GM12878 (cell line): Measurements from ENCODE around the gene RNASE12. TPM values are rescaled to one million over a fixed set of nuclear protein-coding genes. Genes with fewer than 3 reads are reported as not detected.

ENCODE experiments used
- ATAC-seq: fragments of 200-7000 bp; cut with Tn5 transposase; 3 replicates; pipeline ENCODE4 v1.9.1; 2020; ENCODE audit warnings: mild to moderate bottlenecking, moderate library complexity
- BruUV-seq: library from RNA; stranded (reverse); fragments of 400-500 nt; replicated peaks from 2 replicates; lab custom pipeline; 2021; lab: Mats Ljungman, UMichigan
- CTCF ChIA-PET: fragments of 300-600 bp; sonication (Branson Sonifier 250); formaldehyde crosslinking; extraction: SDS; loops from one replicate; lab custom pipeline; 2021; ENCODE audit warnings: inconsistent platforms; lab: Yijun Ruan, JAX
- POLR2A ChIA-PET: fragments of 350-600 bp; formaldehyde crosslinking; extraction: SDS; loops from one replicate; lab custom pipeline; 2021; ENCODE audit warnings: inconsistent platforms; lab: Charles Lee
- RAD21 ChIA-PET: fragments of 300-600 bp; sonication (Branson Sonifier 250); formaldehyde crosslinking; loops from one replicate; lab custom pipeline; 2023; ENCODE audit warnings: antibody characterized with exemption; ENCODE audit not compliant: unreplicated experiment; lab: Charles Lee
- SMC1A ChIA-PET: fragments of 300-600 bp; sonication (Branson Sonifier 250); formaldehyde crosslinking; loops from one replicate; lab custom pipeline; 2023; ENCODE audit not compliant: unreplicated experiment, uncharacterized antibody; lab: Charles Lee
- DNase-seq: peaks from one replicate; pipeline ENCODE4 v3.0.0-alpha.2; 2011; ENCODE audit warnings: low read depth, low spot score
- FAIRE-seq: peaks from 3 replicates; lab custom pipeline; 2011; peaks lifted over from hg19 to GRCh38; lab: Jason Lieb, UNC
- H2AFZ ChIP-seq: 2 replicates; pipeline ENCODE4 v1.6.0; 2011; ENCODE audit warnings: low read depth, low read length, control low read depth; ENCODE audit not compliant: control insufficient read depth
- H3K27ac ChIP-seq: 2 replicates; pipeline ENCODE4 v1.5.1; 2011; ENCODE audit warnings: control low read depth; ENCODE audit not compliant: control insufficient read depth, insufficient read depth
- H3K27me3 ChIP-seq, 2 experiments: replicated peaks in 1 of 2; 2 replicates each; pipeline versions ENCODE4 v1.6.0 to v1.6.1; 2011; ENCODE audit warnings: low read length in 1 of 2; ENCODE audit not compliant: control insufficient read depth in 2 of 2, insufficient read depth in 2 of 2
- H3K36me3 ChIP-seq, 2 experiments: 2 replicates each; pipeline ENCODE4 v1.5.1; 2011; ENCODE audit warnings: low read length in 1 of 2; ENCODE audit not compliant: control insufficient read depth in 2 of 2, insufficient read depth in 2 of 2
- H3K4me1 ChIP-seq: 2 replicates; pipeline ENCODE4 v1.6.1; 2011; ENCODE audit warnings: mild to moderate bottlenecking, low read length, moderate library complexity, mixed read lengths; ENCODE audit not compliant: control insufficient read depth, insufficient read depth
- H3K4me2 ChIP-seq: 2 replicates; pipeline ENCODE4 v1.6.0; 2011; ENCODE audit warnings: control low read depth; ENCODE audit not compliant: control insufficient read depth, insufficient read depth
- H3K4me3 ChIP-seq: fragments of 200-600 bp; sonication (generic); 2 replicates; pipeline ENCODE4 v1.5.1; 2016
- H3K79me2 ChIP-seq: 2 replicates; pipeline ENCODE4 v1.6.0; 2011; ENCODE audit warnings: low read length; ENCODE audit not compliant: control insufficient read depth, insufficient read depth
- H3K9ac ChIP-seq: 2 replicates; pipeline ENCODE4 v1.8.0; 2011; ENCODE audit warnings: low read length, control low read depth, mixed read lengths; ENCODE audit not compliant: control insufficient read depth, insufficient read depth
- H3K9me3 ChIP-seq: replicated peaks from 3 replicates; pipeline ENCODE4 v1.5.1; 2011; ENCODE audit warnings: mild to moderate bottlenecking, low read length; ENCODE audit not compliant: control insufficient read depth, insufficient read depth
- H4K20me1 ChIP-seq: 2 replicates; pipeline ENCODE4 v1.6.0; 2011; ENCODE audit not compliant: control insufficient read depth, insufficient read depth
- CEBPZ ChIP-seq: fragments of 150-350 bp; IDR thresholded peaks from 2 replicates; pipeline ENCODE4 v1.6.1; 2016; ENCODE audit warnings: low read depth, low read length
- CHD2 ChIP-seq: IDR thresholded peaks from 2 replicates; pipeline ENCODE4 v1.6.1; 2011; ENCODE audit warnings: low read depth, low read length, improper control_type of control experiment, borderline replicate concordance
- SP1 ChIP-seq: IDR thresholded peaks from one replicate; pipeline ENCODE4 v1.6.1; 2011; ENCODE audit warnings: low read depth, low read length
- SPI1 ChIP-seq: IDR thresholded peaks from 2 replicates; pipeline ENCODE4 v1.6.1; 2011; ENCODE audit warnings: low read depth, mild to moderate bottlenecking, low read length, moderate library complexity, borderline replicate concordance; ENCODE audit not compliant: insufficient read depth
- ZBTB40 ChIP-seq: fragments of 450-650 bp; IDR thresholded peaks from 2 replicates; pipeline ENCODE4 v1.6.1; 2016; ENCODE audit warnings: mild to moderate bottlenecking, moderate library complexity, borderline replicate concordance
- WGBS: methylation state at CpG from one replicate; pipeline ENCODE4 v1.1.6; 2016; ENCODE audit warnings: low lambda C conversion rate; ENCODE audit not compliant: insufficient replicate concordance, insufficient coverage; ENCODE audit errors: missing lambda C conversion rate; 5-methylcytosine and 5-hydroxymethylcytosine counted together
- in situ Hi-C: fragments of 300-500 bp; cut with MboI; formaldehyde crosslinking; loops from 9 replicates; pipeline ENCODE4 v1.14.3; 2018; ENCODE audit warnings: mixed read lengths
- intact Hi-C: fragments of 100-400 bp; cut with micrococcal nuclease; formaldehyde crosslinking; loops from one replicate; pipeline ENCODE4 v1.14.2; 2022; ENCODE audit not compliant: unreplicated experiment
- polyA plus RNA-seq, 11 experiments: library from polyadenylated mRNA; depleted of rRNA in 4 of 11; unstranded in 6 of 11; stranded (reverse) in 5 of 11; fragments of >200 nt; fragmentation: Nextera tagmentation in 4 of 11; fragmentation: Illumina TruSeq in 1 of 11; extraction: Ambion mirVana in 4 of 11; extraction: Trizol in 1 of 11; gene quantifications; 1 replicate in 1 of 11; 2 replicates in 10 of 11; pipeline versions ENCODE4 v1.2.1 to v1.2.3, GENCODE V29; 2011 to 2016; ENCODE audit warnings: inconsistent platforms in 2 of 11, missing spikeins in 2 of 11, low read depth in 1 of 11
- total RNA-seq, 4 experiments: library from RNA; depleted of rRNA in 3 of 4; stranded (reverse); fragments of >200 nt in 3 of 4; fragmentation: Illumina TruSeq in 1 of 4; extraction: Trizol in 1 of 4; gene quantifications; 2 replicates each; pipeline versions ENCODE4 v1.2.1 to v1.2.3, GENCODE V29; 2013 to 2021
- TF ChIP-seq, protein P1 (sequence below): fragments of 450-650 bp; IDR thresholded peaks from 2 replicates; pipeline ENCODE4 v1.6.1; 2017; ENCODE audit warnings: mild to moderate bottlenecking
- TF ChIP-seq, protein P2 (sequence below): fragments of 450-650 bp; conservative IDR thresholded peaks from 2 replicates; pipeline ENCODE4 v1.6.1; 2017; ENCODE audit warnings: mild to moderate bottlenecking, moderate library complexity

RNASE12 gene
- total and polyA plus RNA-seq, 10 of the 15 experiments (the other 5 are each of a cell fraction or from before 2014, with no cell fraction given) = not detected

- in situ Hi-C loops = no loop called here
- Histone ChIP-seq H3K79me2 (no peaks in the 10 kb centered on the region), H3K4me1 (peaks cover 36% of the 10 kb centered on the region), H2AFZ (no peak overlapping the region), H3K9me3 (no peaks in the 10 kb centered on the region), H3K36me3 (no peaks in the 10 kb centered on the region), H3K4me3 (no peak overlapping the region), H3K4me2 (no peak overlapping the region), H3K9ac (no peak overlapping the region), H4K20me1 (no peaks in the 10 kb centered on the region), H3K27ac (no peak overlapping the region), H3K27me3 (no peaks in the 10 kb centered on the region)
- FAIRE-seq = no peak
- BruUV-seq = no TSS peak
- SMC1A ChIA-PET = interaction anchor here (1.1 to 1.5 kb wide), 3 partner anchors 49 to 75 kb away, joined by 3 to 4 read pairs (median 3); no protein-coding TSS in a partner anchor
- POLR2A ChIA-PET = no interaction called here
- CTCF ChIA-PET = interaction anchor here (1.3 to 9.7 kb wide), 3 partner anchors 16 to 74 kb away, joined by 4 to 163 read pairs (median 79); partner anchors contain the start of genes ANG and RNASE4
- ATAC-seq = no peak
- RAD21 ChIA-PET = no interaction called here
- DNase-seq = no peak
- intact Hi-C loops = no loop called here
- WGBS = 92% methylated on average over 5 of the region's 5 CpGs
- TF ChIP-seq, protein P1, sequence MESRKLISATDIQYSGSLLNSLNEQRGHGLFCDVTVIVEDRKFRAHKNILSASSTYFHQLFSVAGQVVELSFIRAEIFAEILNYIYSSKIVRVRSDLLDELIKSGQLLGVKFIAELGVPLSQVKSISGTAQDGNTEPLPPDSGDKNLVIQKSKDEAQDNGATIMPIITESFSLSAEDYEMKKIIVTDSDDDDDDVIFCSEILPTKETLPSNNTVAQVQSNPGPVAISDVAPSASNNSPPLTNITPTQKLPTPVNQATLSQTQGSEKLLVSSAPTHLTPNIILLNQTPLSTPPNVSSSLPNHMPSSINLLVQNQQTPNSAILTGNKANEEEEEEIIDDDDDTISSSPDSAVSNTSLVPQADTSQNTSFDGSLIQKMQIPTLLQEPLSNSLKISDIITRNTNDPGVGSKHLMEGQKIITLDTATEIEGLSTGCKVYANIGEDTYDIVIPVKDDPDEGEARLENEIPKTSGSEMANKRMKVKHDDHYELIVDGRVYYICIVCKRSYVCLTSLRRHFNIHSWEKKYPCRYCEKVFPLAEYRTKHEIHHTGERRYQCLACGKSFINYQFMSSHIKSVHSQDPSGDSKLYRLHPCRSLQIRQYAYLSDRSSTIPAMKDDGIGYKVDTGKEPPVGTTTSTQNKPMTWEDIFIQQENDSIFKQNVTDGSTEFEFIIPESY = no peak
- TF ChIP-seq CEBPZ (no peak), SPI1 (no peak), CHD2 (no peak), SP1 (no peak), ZBTB40 (no peak)
- TF ChIP-seq, protein P2, sequence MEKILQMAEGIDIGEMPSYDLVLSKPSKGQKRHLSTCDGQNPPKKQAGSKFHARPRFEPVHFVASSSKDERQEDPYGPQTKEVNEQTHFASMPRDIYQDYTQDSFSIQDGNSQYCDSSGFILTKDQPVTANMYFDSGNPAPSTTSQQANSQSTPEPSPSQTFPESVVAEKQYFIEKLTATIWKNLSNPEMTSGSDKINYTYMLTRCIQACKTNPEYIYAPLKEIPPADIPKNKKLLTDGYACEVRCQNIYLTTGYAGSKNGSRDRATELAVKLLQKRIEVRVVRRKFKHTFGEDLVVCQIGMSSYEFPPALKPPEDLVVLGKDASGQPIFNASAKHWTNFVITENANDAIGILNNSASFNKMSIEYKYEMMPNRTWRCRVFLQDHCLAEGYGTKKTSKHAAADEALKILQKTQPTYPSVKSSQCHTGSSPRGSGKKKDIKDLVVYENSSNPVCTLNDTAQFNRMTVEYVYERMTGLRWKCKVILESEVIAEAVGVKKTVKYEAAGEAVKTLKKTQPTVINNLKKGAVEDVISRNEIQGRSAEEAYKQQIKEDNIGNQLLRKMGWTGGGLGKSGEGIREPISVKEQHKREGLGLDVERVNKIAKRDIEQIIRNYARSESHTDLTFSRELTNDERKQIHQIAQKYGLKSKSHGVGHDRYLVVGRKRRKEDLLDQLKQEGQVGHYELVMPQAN = no peak
These were observed 24.8 kb upstream of the RNASE12 start for GRCh38 chr14:20615996-20616395.
